K562 (cell line): ENCODE results near the gene WDR91. TPM values are rescaled to one million over a fixed set of nuclear protein-coding genes. Genes with fewer than 3 reads are reported as not detected.

Experiments
- BACH1 ChIP-seq: fragments of 200-800 bp; sonication (Bioruptor generic); IDR thresholded peaks from 2 replicates; pipeline ENCODE4 v1.6.1; 2016; ENCODE audit warnings: missing genetic modification characterization, missing compliant biosample characterization
- BRF1 ChIP-seq: IDR thresholded peaks from 3 replicates; pipeline ENCODE4 v1.6.1; 2011; ENCODE audit warnings: borderline replicate concordance, mild to moderate bottlenecking; ENCODE audit not compliant: insufficient read length; ENCODE audit errors: extremely low read depth
- HDAC1 ChIP-seq, 2 experiments: fragments of 450-650 bp; IDR thresholded peaks; 2 replicates each; pipeline ENCODE4 v1.6.1; 2016 to 2017; ENCODE audit warnings: inconsistent platforms in 1 of 2, mild to moderate bottlenecking in 1 of 2, moderate library complexity in 1 of 2
- HIVEP1 ChIP-seq: fragments of 250-450 bp; sonication (Bioruptor Pico); IDR thresholded peaks from 2 replicates; pipeline ENCODE4 v1.4.0; 2020; ENCODE audit warnings: mild to moderate bottlenecking
- IFI16 ChIP-seq: fragments of 250-450 bp; sonication (Bioruptor Pico); IDR thresholded peaks from 2 replicates; pipeline ENCODE4 v2.1.2; 2022; ENCODE audit warnings: mild to moderate bottlenecking, inconsistent platforms
- KLF16 ChIP-seq: IDR thresholded peaks from 2 replicates; pipeline ENCODE4 v1.6.1; 2016; ENCODE audit warnings: antibody characterized with exemption
- L3MBTL2 ChIP-seq: fragments of 450-650 bp; IDR thresholded peaks from 2 replicates; pipeline ENCODE4 v1.6.1; 2016; ENCODE audit warnings: mild to moderate bottlenecking, moderate library complexity
- PHF8 ChIP-seq: fragments of 200-600 bp; sonication (generic); IDR thresholded peaks from 2 replicates; pipeline ENCODE4 v1.6.1; 2012; ENCODE audit warnings: mixed run types, mild to moderate bottlenecking, inconsistent platforms, low read length, moderate library complexity, borderline replicate concordance
- POLR2AphosphoS5 ChIP-seq: IDR thresholded peaks from 2 replicates; pipeline ENCODE4 v1.6.1; 2011; ENCODE audit warnings: mild to moderate bottlenecking, low read depth, low read length, moderate library complexity; ENCODE audit not compliant: control insufficient read depth, insufficient read depth
- RFX1 ChIP-seq: fragments of 450-650 bp; IDR thresholded peaks from 2 replicates; pipeline ENCODE4 v1.6.1; 2016; ENCODE audit warnings: mild to moderate bottlenecking, moderate library complexity
- SMARCE1 ChIP-seq: fragments of 450-650 bp; IDR thresholded peaks from 2 replicates; pipeline ENCODE4 v1.7.1; 2016; ENCODE audit warnings: mild to moderate bottlenecking
- SRSF9 ChIP-seq: fragments of 200-400 bp; formaldehyde crosslinking; IDR thresholded peaks from 2 replicates; pipeline ENCODE4 v1.6.1; 2017; ENCODE audit warnings: low read depth, low read length, borderline replicate concordance
- STAT5A ChIP-seq: IDR thresholded peaks from 2 replicates; pipeline ENCODE4 v1.6.1; 2012; ENCODE audit warnings: low read length, inconsistent platforms, borderline replicate concordance
- ZFP36 ChIP-seq: fragments of 150-350 bp; IDR thresholded peaks from 2 replicates; pipeline ENCODE4 v1.6.1; 2018; ENCODE audit warnings: low read length, low read depth; ENCODE audit not compliant: partially characterized antibody
- ZNF165 ChIP-seq: fragments of 250-450 bp; sonication (Bioruptor Pico); IDR thresholded peaks from 2 replicates; pipeline ENCODE4 v1.4.0; 2020; ENCODE audit warnings: borderline replicate concordance
- ZNF175 ChIP-seq: fragments of 200-800 bp; sonication (Bioruptor generic); IDR thresholded peaks from 2 replicates; pipeline ENCODE4 v1.6.1; 2016; ENCODE audit warnings: low read depth, mild to moderate bottlenecking, missing genetic modification characterization, missing compliant biosample characterization
- ZNF280A ChIP-seq: fragments of 450-650 bp; IDR thresholded peaks from 2 replicates; pipeline ENCODE4 v1.6.1; 2018; ENCODE audit warnings: mild to moderate bottlenecking, low read depth; ENCODE audit not compliant: partially characterized antibody
- ZNF354B ChIP-seq: fragments of 250-450 bp; sonication (Bioruptor Pico); IDR thresholded peaks from 2 replicates; pipeline ENCODE4 v1.4.0; 2020
- ZNF41 ChIP-seq: fragments of 250-450 bp; sonication (Bioruptor Pico); conservative IDR thresholded peaks from 2 replicates; pipeline ENCODE4 v1.4.0; 2020; ENCODE audit warnings: mild to moderate bottlenecking
- polyA plus RNA-seq, 8 experiments: library from polyadenylated mRNA; depleted of rRNA in 4 of 8; stranded (reverse) in 5 of 8; unstranded in 3 of 8; fragments of >200 nt; fragmentation: Nextera tagmentation in 2 of 8; fragmentation: Illumina TruSeq in 1 of 8; extraction: Ambion mirVana in 2 of 8; extraction: Trizol in 1 of 8; gene quantifications; 2 replicates each; pipeline versions ENCODE4 v1.2.1 to v1.2.3, GENCODE V29; 2011 to 2014; ENCODE audit warnings: inconsistent platforms in 1 of 8, missing spikeins in 1 of 8
- total RNA-seq, 7 experiments: library from RNA; depleted of rRNA in 6 of 7; stranded (reverse); fragments of >200 nt in 6 of 7; fragmentation: Illumina TruSeq in 2 of 7; extraction: Trizol in 2 of 7; gene quantifications; 2 replicates each; pipeline versions ENCODE4 v1.2.1 to v1.2.3, GENCODE V29; 2011 to 2021; ENCODE audit warnings: low replicate concordance in 1 of 7
- TF ChIP-seq, protein P1 (sequence below): fragments of 450-650 bp; formaldehyde crosslinking; IDR thresholded peaks from 2 replicates; pipeline ENCODE4 v1.4.0; 2022; ENCODE audit warnings: missing genetic modification characterization
- TF ChIP-seq, protein P2 (sequence below): sonication (generic); formaldehyde crosslinking; IDR thresholded peaks from 2 replicates; pipeline ENCODE4 v1.8.0; 2022; ENCODE audit warnings: mild to moderate bottlenecking, low read depth, missing genetic modification reagents
- TF ChIP-seq, protein P3 (sequence below): fragments of 250-450 bp; sonication (Bioruptor Pico); IDR thresholded peaks from 2 replicates; pipeline ENCODE4 v1.5.1; 2021; ENCODE audit warnings: mild to moderate bottlenecking

The WDR91 gene
- total and polyA plus RNA-seq, 9 of the 15 experiments (the other 6 are each of a cell fraction or from before 2014, with no cell fraction given) = 1.9 to 18.2 (median 9.8) TPM

GRCh38 chr7:135162382-135163001 lies 48.8 kb downstream of the WDR91 start (continued):
- TF ChIP-seq ZNF41 (CRISPR knock-in tag) (no peak), ZNF165 (CRISPR knock-in tag) (no peak), KLF16 (no peak), RFX1 (no peak), BRF1 (no peak), ZNF175 (CRISPR knock-in tag) (no peak), PHF8 (no peak), ZNF354B (CRISPR knock-in tag) (no peak), SRSF9 (no peak), STAT5A (no peak), SMARCE1 (no peak), ZFP36 (peak; percentile 81), IFI16 (CRISPR knock-in tag) (no peak), ZNF280A (peak; percentile 90), HDAC1 (IDR thresholded peaks at IDR 0.05) (no peak), L3MBTL2 (peak; percentile 57; the same call in 1 of the 2 replicates), HIVEP1 (CRISPR knock-in tag) (no peak), POLR2AphosphoS5 (no peak), BACH1 (tag) (no peak)
- TF ChIP-seq, protein P1, sequence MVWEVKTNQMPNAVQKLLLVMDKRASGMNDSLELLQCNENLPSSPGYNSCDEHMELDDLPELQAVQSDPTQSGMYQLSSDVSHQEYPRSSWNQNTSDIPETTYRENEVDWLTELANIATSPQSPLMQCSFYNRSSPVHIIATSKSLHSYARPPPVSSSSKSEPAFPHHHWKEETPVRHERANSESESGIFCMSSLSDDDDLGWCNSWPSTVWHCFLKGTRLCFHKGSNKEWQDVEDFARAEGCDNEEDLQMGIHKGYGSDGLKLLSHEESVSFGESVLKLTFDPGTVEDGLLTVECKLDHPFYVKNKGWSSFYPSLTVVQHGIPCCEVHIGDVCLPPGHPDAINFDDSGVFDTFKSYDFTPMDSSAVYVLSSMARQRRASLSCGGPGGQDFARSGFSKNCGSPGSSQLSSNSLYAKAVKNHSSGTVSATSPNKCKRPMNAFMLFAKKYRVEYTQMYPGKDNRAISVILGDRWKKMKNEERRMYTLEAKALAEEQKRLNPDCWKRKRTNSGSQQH (CRISPR knock-in tag) = no peak
- TF ChIP-seq, protein P2, sequence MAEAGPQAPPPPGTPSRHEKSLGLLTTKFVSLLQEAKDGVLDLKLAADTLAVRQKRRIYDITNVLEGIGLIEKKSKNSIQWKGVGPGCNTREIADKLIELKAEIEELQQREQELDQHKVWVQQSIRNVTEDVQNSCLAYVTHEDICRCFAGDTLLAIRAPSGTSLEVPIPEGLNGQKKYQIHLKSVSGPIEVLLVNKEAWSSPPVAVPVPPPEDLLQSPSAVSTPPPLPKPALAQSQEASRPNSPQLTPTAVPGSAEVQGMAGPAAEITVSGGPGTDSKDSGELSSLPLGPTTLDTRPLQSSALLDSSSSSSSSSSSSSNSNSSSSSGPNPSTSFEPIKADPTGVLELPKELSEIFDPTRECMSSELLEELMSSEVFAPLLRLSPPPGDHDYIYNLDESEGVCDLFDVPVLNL (CRISPR knock-in tag) = no peak
- TF ChIP-seq, protein P3, sequence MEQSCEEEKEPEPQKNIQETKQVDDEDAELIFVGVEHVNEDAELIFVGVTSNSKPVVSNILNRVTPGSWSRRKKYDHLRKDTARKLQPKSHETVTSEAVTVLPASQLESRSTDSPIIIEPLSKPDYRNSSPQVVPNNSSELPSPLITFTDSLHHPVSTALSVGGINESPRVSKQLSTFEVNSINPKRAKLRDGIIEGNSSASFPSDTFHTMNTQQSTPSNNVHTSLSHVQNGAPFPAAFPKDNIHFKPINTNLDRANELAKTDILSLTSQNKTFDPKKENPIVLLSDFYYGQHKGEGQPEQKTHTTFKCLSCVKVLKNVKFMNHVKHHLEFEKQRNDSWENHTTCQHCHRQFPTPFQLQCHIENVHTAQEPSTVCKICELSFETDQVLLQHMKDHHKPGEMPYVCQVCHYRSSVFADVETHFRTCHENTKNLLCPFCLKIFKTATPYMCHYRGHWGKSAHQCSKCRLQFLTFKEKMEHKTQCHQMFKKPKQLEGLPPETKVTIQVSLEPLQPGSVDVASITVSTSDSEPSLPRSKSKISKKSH (CRISPR knock-in tag) = 0 out of 2 replicates have a peak, but pooled peaks have one; percentile 11
